WTC11 (cell line): ENCODE measurements around the gene ADAM33. TPM values are rescaled to one million over a fixed set of nuclear protein-coding genes. Genes with fewer than 3 reads are reported as not detected.

Experiments used
- ATAC-seq: fragments of 200-7000 bp; cut with Tn5 transposase; 2 replicates; pipeline ENCODE4 v1.10.0; 2021; ENCODE audit warnings: mild to moderate bottlenecking, moderate library complexity
- CTCF ChIA-PET: fragments of 300-600 bp; sonication (Branson Sonifier 250); formaldehyde crosslinking; loops from one replicate; lab custom pipeline; 2021; ENCODE audit warnings: antibody characterized with exemption; lab: Charles Lee
- POLR2A ChIA-PET: fragments of 350-600 bp; sonication (Branson Sonifier 250); formaldehyde crosslinking; loops from one replicate; lab custom pipeline; 2021; ENCODE audit warnings: antibody characterized with exemption; lab: Charles Lee
- DNase-seq: peaks from one replicate; pipeline ENCODE4 v3.0.0; 2021; ENCODE audit warnings: low spot score
- H3K27ac Mint-ChIP-seq: 2 replicates; pipeline ENCODE4 v1.8.0; 2021; ENCODE audit warnings: mixed read lengths
- H3K27me3 Mint-ChIP-seq: 2 replicates; pipeline ENCODE4 v1.8.0; 2021; ENCODE audit warnings: low read depth, mild to moderate bottlenecking, moderate library complexity, mixed read lengths
- H3K36me3 Mint-ChIP-seq: 2 replicates; pipeline ENCODE4 v1.8.0; 2021; ENCODE audit warnings: mixed read lengths
- H3K4me1 Mint-ChIP-seq: 2 replicates; pipeline ENCODE4 v1.8.0; 2022; ENCODE audit warnings: mixed read lengths
- H3K4me3 Mint-ChIP-seq: 2 replicates; pipeline ENCODE4 v1.8.0; 2021; ENCODE audit warnings: mild to moderate bottlenecking, moderate library complexity, mixed read lengths
- H3K9me3 Mint-ChIP-seq: 2 replicates; pipeline ENCODE4 v1.8.0; 2021; ENCODE audit warnings: mixed read lengths
- E2F1 ChIP-seq: sonication (generic); formaldehyde crosslinking; IDR thresholded peaks from 2 replicates; pipeline ENCODE4 v1.8.0; 2022; ENCODE audit warnings: mild to moderate bottlenecking, missing genetic modification reagents
- E2F5 ChIP-seq: sonication (generic); formaldehyde crosslinking; IDR thresholded peaks from 2 replicates; pipeline ENCODE4 v1.8.1; 2022; ENCODE audit warnings: mild to moderate bottlenecking, moderate library complexity, missing genetic modification reagents
- ELF4 ChIP-seq: sonication (generic); formaldehyde crosslinking; IDR thresholded peaks from 2 replicates; pipeline ENCODE4 v1.8.1; 2022; ENCODE audit warnings: low read depth, mild to moderate bottlenecking, moderate library complexity, missing genetic modification reagents
- ERG ChIP-seq: fragments of 250-450 bp; sonication (Bioruptor Pico); IDR thresholded peaks from 2 replicates; pipeline ENCODE4 v1.8.0; 2021; ENCODE audit warnings: mild to moderate bottlenecking
- FOXJ3 ChIP-seq: sonication (generic); formaldehyde crosslinking; IDR thresholded peaks from 2 replicates; pipeline ENCODE4 v1.9.0; 2021; ENCODE audit warnings: missing genetic modification reagents, mild to moderate bottlenecking, borderline replicate concordance
- FOXP4 ChIP-seq: sonication (generic); formaldehyde crosslinking; IDR thresholded peaks from 2 replicates; pipeline ENCODE4 v1.8.0; 2022; ENCODE audit warnings: mild to moderate bottlenecking, missing genetic modification reagents
- MLX ChIP-seq: sonication (generic); formaldehyde crosslinking; IDR thresholded peaks from 2 replicates; pipeline ENCODE4 v1.8.1; 2023; ENCODE audit warnings: mild to moderate bottlenecking, missing genetic modification reagents, moderate library complexity
- MXD4 ChIP-seq: fragments of 250-450 bp; sonication (Bioruptor Pico); IDR thresholded peaks from 2 replicates; pipeline ENCODE4 v1.8.0; 2021; ENCODE audit warnings: mild to moderate bottlenecking, moderate library complexity, borderline replicate concordance
- NFATC4 ChIP-seq: fragments of 250-450 bp; sonication (Bioruptor Pico); IDR thresholded peaks from 2 replicates; pipeline ENCODE4 v1.9.0; 2021; ENCODE audit warnings: mild to moderate bottlenecking
- NR2C2 ChIP-seq: sonication (generic); formaldehyde crosslinking; IDR thresholded peaks from 2 replicates; pipeline ENCODE4 v1.8.0; 2022; ENCODE audit warnings: mild to moderate bottlenecking, missing genetic modification reagents
- OVOL2 ChIP-seq: fragments of 250-450 bp; sonication (Bioruptor Pico); IDR thresholded peaks from 2 replicates; pipeline ENCODE4 v1.9.0; 2021; ENCODE audit warnings: mild to moderate bottlenecking, borderline replicate concordance
- SMAD4 ChIP-seq: sonication (generic); formaldehyde crosslinking; IDR thresholded peaks from 2 replicates; pipeline ENCODE4 v1.8.0; 2022; ENCODE audit warnings: mild to moderate bottlenecking, missing genetic modification reagents
- SOX15 ChIP-seq: fragments of 250-450 bp; sonication (Bioruptor Pico); IDR thresholded peaks from 2 replicates; pipeline ENCODE4 v1.9.0; 2021; ENCODE audit warnings: mild to moderate bottlenecking
- STAT6 ChIP-seq: sonication (generic); formaldehyde crosslinking; conservative IDR thresholded peaks from 2 replicates; pipeline ENCODE4 v1.8.1; 2023; ENCODE audit warnings: mild to moderate bottlenecking, low read depth, missing genetic modification reagents, moderate library complexity
- ZBTB43 ChIP-seq: sonication (generic); formaldehyde crosslinking; IDR thresholded peaks from 2 replicates; pipeline ENCODE4 v1.8.1; 2023; ENCODE audit warnings: mild to moderate bottlenecking, missing genetic modification reagents
- ZNF263 ChIP-seq: sonication (generic); formaldehyde crosslinking; IDR thresholded peaks from 2 replicates; pipeline ENCODE4 v1.8.1; 2022; ENCODE audit warnings: low read depth, mild to moderate bottlenecking, moderate library complexity, missing genetic modification reagents
- ZNF281 ChIP-seq: sonication (generic); formaldehyde crosslinking; IDR thresholded peaks from 2 replicates; pipeline ENCODE4 v1.8.0; 2023; ENCODE audit warnings: mild to moderate bottlenecking, missing genetic modification reagents
- ZNF423 ChIP-seq: fragments of 250-450 bp; sonication (Bioruptor Pico); IDR thresholded peaks from 2 replicates; pipeline ENCODE4 v2.1.2; 2022; ENCODE audit warnings: mild to moderate bottlenecking, moderate library complexity
- ZNF671 ChIP-seq: fragments of 250-450 bp; sonication (Bioruptor Pico); IDR thresholded peaks from 2 replicates; pipeline ENCODE4 v1.8.0; 2021; ENCODE audit warnings: mild to moderate bottlenecking
- ZSCAN18 ChIP-seq: fragments of 250-450 bp; sonication (Bioruptor Pico); IDR thresholded peaks from 2 replicates; pipeline ENCODE4 v2.1.2; 2022; ENCODE audit warnings: mild to moderate bottlenecking, moderate library complexity
- total RNA-seq: library from RNA; stranded (reverse); gene quantifications from 3 replicates; pipeline ENCODE4 v1.2.3, GENCODE V29; 2021

The ADAM33 gene
- total RNA-seq, 1 experiment from 2014 or later: 5.3 TPM

- ATAC-seq (no peak), DNase-seq (no peak)
- Mint-ChIP-seq H3K9me3 (peaks cover 3% of the 10 kb centered on the region; the same call in 1 of the 2 replicates), H3K27me3 (peaks cover 54% of the 10 kb centered on the region), H3K4me1 (peaks cover 8% of the 10 kb centered on the region; the same call in 1 of the 2 replicates), H3K27ac (no peak overlapping the region), H3K36me3 (no peaks in the 10 kb centered on the region), H3K4me3 (peak overlapping the region; percentile 50)
- TF ChIP-seq NR2C2 (CRISPR knock-in tag) (no peak), ZNF263 (no peak), ZNF423 (CRISPR knock-in tag) (no peak), NFATC4 (CRISPR knock-in tag) (no peak), ZNF281 (CRISPR knock-in tag) (no peak), MLX (no peak), E2F1 (CRISPR knock-in tag) (no peak), ZSCAN18 (CRISPR knock-in tag) (no peak), MXD4 (CRISPR knock-in tag) (no peak), FOXJ3 (no peak), ELF4 (CRISPR knock-in tag) (no peak), FOXP4 (CRISPR knock-in tag) (no peak), ERG (CRISPR knock-in tag) (no peak), E2F5 (CRISPR knock-in tag) (no peak), ZBTB43 (CRISPR knock-in tag) (no peak), ZNF671 (CRISPR knock-in tag) (no peak), SOX15 (no peak), SMAD4 (no peak), STAT6 (CRISPR knock-in tag) (no peak), OVOL2 (CRISPR knock-in tag) (no peak)
- ChIA-PET CTCF (interaction anchor here (0.9 to 4.4 kb wide), 8 partner anchors 11 to 343 kb away, joined by 3 to 17 read pairs (median 6); no protein-coding TSS in a partner anchor), POLR2A (no interaction called here)
Measured at GRCh38 chr20:3659492-3660261, 22.1 kb downstream of the ADAM33 start.
